CD4-positive, alpha-beta T cell treated with Interleukin-12 subunit alpha and Interleukin-12 subunit beta, for 1 hour (primary cell): Measurements from ENCODE around the gene TRPM6.

Source experiments
- DNase-seq: peaks from one replicate; pipeline ENCODE4 v3.0.0-alpha.2; 2020

The TRPM6 gene

GRCh38 chr9:74770508-74771261 lies 117.0 kb downstream of the TRPM6 start:
- DNase-seq = peak; percentile 33

GRCh38 chr9:74765481-74765971 lies 122.2 kb downstream of the TRPM6 start:
- DNase-seq = no peak

- no peak for DNase-seq
Measured at GRCh38 chr9:74762950-74763349, 124.8 kb downstream of the TRPM6 start.

GRCh38 chr9:74760031-74760700 lies 127.6 kb downstream of the TRPM6 start:
- DNase-seq = no peak

GRCh38 chr9:74755999-74756398 lies 131.7 kb downstream of the TRPM6 start:
- no peak for DNase-seq

GRCh38 chr9:74755355-74755754 lies 132.4 kb downstream of the TRPM6 start:
- DNase-seq = no peak

GRCh38 chr9:74753650-74754049 lies 134.1 kb downstream of the TRPM6 start:
- no peak for DNase-seq

- no peak for DNase-seq
Measured at GRCh38 chr9:74748966-74749365, 138.8 kb downstream of the TRPM6 start.

- DNase-seq = no peak
Measured at GRCh38 chr9:74742792-74743730, 144.7 kb downstream of the TRPM6 start.

- no peak for DNase-seq
Measured at GRCh38 chr9:74742191-74742790, 145.4 kb downstream of the TRPM6 start.

GRCh38 chr9:74736646-74737045 lies 151.1 kb downstream of the TRPM6 start:
- DNase-seq = no peak

- DNase-seq = no peak
Measured at GRCh38 chr9:74735761-74736160, 152.0 kb downstream of the TRPM6 start.

GRCh38 chr9:74729136-74729695 lies 158.5 kb downstream of the TRPM6 start:
- DNase-seq = no peak

- no peak for DNase-seq
Measured at GRCh38 chr9:74728176-74728575, 159.5 kb downstream of the TRPM6 start.

- no peak for DNase-seq
Measured at GRCh38 chr9:74726581-74726980, 161.1 kb downstream of the TRPM6 start.

- DNase-seq = no peak
Measured at GRCh38 chr9:74724317-74724716, 163.4 kb downstream of the TRPM6 start.

GRCh38 chr9:74721696-74722660 lies 165.7 kb downstream of the TRPM6 start:
- no peak for DNase-seq

- DNase-seq = no peak
Measured at GRCh38 chr9:74719306-74719705, 168.4 kb downstream of the TRPM6 start.

GRCh38 chr9:74718709-74719108 lies 169.0 kb downstream of the TRPM6 start:
- DNase-seq = no peak

- no peak for DNase-seq
Measured at GRCh38 chr9:74711341-74711740, 176.4 kb downstream of the TRPM6 start.

GRCh38 chr9:74697535-74697934 lies 190.2 kb downstream of the TRPM6 start:
- no peak for DNase-seq
